ENCODE data around the gene AGBL4.

Gene AGBL4

GRCh38 chr1:48789903-48790302, 1233.9 kb downstream of the AGBL4 start:
- no peak for DNase-seq
- no peaks in the 10 kb centered on the region for H3K9me3 ChIP-seq (ENCODE audit: severe bottlenecking)
- H3K27me3 ChIP-seq (ENCODE audit: insufficient read depth, low read depth, severe bottlenecking) = no peaks in the 10 kb centered on the region
- no peak overlapping the region for H3K4me3 ChIP-seq (ENCODE audit: low read depth, low read length)
- TF ChIP-seq, protein P1, sequence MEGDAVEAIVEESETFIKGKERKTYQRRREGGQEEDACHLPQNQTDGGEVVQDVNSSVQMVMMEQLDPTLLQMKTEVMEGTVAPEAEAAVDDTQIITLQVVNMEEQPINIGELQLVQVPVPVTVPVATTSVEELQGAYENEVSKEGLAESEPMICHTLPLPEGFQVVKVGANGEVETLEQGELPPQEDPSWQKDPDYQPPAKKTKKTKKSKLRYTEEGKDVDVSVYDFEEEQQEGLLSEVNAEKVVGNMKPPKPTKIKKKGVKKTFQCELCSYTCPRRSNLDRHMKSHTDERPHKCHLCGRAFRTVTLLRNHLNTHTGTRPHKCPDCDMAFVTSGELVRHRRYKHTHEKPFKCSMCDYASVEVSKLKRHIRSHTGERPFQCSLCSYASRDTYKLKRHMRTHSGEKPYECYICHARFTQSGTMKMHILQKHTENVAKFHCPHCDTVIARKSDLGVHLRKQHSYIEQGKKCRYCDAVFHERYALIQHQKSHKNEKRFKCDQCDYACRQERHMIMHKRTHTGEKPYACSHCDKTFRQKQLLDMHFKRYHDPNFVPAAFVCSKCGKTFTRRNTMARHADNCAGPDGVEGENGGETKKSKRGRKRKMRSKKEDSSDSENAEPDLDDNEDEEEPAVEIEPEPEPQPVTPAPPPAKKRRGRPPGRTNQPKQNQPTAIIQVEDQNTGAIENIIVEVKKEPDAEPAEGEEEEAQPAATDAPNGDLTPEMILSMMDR (IDR thresholded peaks at IDR 0.05; ENCODE audit: low read depth, low read length) = no peak
- no peak overlapping the region for H3K27ac ChIP-seq
- H3K36me3 ChIP-seq = no peaks in the 10 kb centered on the region

GRCh38 chr1:48785869-48786268, 1237.9 kb downstream of the AGBL4 start:
- Histone ChIP-seq H3K9me3 (ENCODE audit: severe bottlenecking) (no peaks in the 10 kb centered on the region), H3K4me3 (ENCODE audit: low read depth, low read length) (no peak overlapping the region), H3K27me3 (ENCODE audit: insufficient read depth, low read depth, severe bottlenecking) (no peaks in the 10 kb centered on the region), H3K27ac (no peak overlapping the region), H3K36me3 (no peaks in the 10 kb centered on the region)
- no peak for DNase-seq
- TF ChIP-seq, protein P1 (IDR thresholded peaks at IDR 0.05; ENCODE audit: low read depth, low read length) = no peak

GRCh38 chr1:48784301-48784700, 1239.5 kb downstream of the AGBL4 start:
- DNase-seq = no peak

DNA sequence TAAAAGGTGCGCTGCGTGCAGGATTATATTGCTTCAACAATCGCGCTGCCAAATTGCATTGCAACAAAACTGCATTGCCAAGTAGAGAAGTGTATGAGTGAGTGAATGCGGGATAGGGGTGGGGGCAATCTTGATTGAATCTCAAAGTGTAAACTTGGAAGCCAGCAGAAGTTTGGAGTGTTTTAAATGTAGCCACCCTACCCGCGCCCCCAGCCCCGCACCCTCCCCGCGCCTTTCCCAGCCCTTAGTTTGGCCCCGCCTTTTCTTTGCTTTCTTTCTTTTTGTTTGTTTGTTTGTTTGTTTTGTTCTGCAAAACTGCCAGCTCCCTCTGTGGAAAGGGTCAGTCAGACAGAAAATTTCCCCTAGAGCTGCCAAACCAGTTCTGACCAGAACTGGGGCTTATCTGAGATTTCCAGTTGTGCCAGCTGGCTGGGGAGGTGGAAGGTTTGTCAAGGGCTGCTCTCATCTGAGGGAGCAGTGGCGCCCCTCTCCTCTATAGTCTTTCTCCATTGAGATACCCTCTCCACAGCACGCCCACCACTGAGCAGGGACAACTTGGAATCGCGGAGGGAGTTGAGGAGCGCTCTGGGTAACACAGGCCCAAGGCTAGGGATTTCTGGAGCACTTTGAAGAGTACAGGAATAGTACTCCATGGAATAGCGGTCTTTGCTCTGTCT, 1246.4 kb downstream of the AGBL4 start:
- DNase-seq = peak; percentile 38
- Histone ChIP-seq H3K9me3 (ENCODE audit: severe bottlenecking) (no peaks in the 10 kb centered on the region), H3K27me3 (ENCODE audit: insufficient read depth, low read depth, severe bottlenecking) (no peaks in the 10 kb centered on the region), H3K36me3 (peaks cover 16% of the 10 kb centered on the region), H3K4me3 (ENCODE audit: low read depth, low read length) (peak overlapping the region; percentile 58), H3K27ac (peak overlapping the region; percentile 81)
- TF ChIP-seq, protein P1 (IDR thresholded peaks at IDR 0.05; ENCODE audit: low read depth, low read length) = no peak

More at GRCh38 chr1:48784301-48784700, 1239.5 kb downstream of the AGBL4 start:
- Histone ChIP-seq H3K9me3 (ENCODE audit: severe bottlenecking) (no peaks in the 10 kb centered on the region), H3K27me3 (ENCODE audit: insufficient read depth, low read depth, severe bottlenecking) (no peaks in the 10 kb centered on the region), H3K36me3 (no peaks in the 10 kb centered on the region), H3K4me3 (ENCODE audit: low read depth, low read length) (no peak overlapping the region), H3K27ac (no peak overlapping the region)
- TF ChIP-seq, protein P1 (IDR thresholded peaks at IDR 0.05; ENCODE audit: low read depth, low read length) = no peak

- DNase-seq = peak; percentile 76
- Histone ChIP-seq H3K36me3 (peaks cover 18% of the 10 kb centered on the region), H3K27me3 (ENCODE audit: insufficient read depth, low read depth, severe bottlenecking) (no peaks in the 10 kb centered on the region), H3K27ac (peak within 1 kb of the TSS; percentile 83), H3K4me3 (ENCODE audit: low read depth, low read length) (peak within 1 kb of the TSS; percentile 58), H3K9me3 (ENCODE audit: severe bottlenecking) (no peaks in the 10 kb centered on the region)
- TF ChIP-seq, protein P1 (IDR thresholded peaks at IDR 0.05; ENCODE audit: low read depth, low read length) = no peak
Observed at GRCh38 chr1:48776393-48777218, 1247.1 kb downstream of the AGBL4 start, which contains the start of gene BEND5. Gene BEND5, minus strand, starts transcription at chr1:48776891. Its CDS starts 60 bp downstream, at chr1:48776831.
